ENCODE data around the gene PTGR1.

- TF ChIP-seq CTCF (IDR thresholded peaks at IDR 0.05) = no peak
- no peak for TF ChIP-seq POLR2A (IDR thresholded peaks at IDR 0.05)
- TF ChIP-seq POLR2AphosphoS5 (IDR thresholded peaks at IDR 0.05) = no peak
These were observed 502 bp upstream of the PTGR1 start for GRCh38 chr9:111599955-111600343.

All from breast epithelium (tissue), 3 donors.